ENCODE data around the gene RBM38. TPM values are rescaled to one million over a fixed set of nuclear protein-coding genes. Genes with fewer than 3 reads are reported as not detected.

RBM38 gene
- total and polyA plus RNA-seq, 2 donors from 2014 or later = 16.8 to 18.0 TPM

DNA sequence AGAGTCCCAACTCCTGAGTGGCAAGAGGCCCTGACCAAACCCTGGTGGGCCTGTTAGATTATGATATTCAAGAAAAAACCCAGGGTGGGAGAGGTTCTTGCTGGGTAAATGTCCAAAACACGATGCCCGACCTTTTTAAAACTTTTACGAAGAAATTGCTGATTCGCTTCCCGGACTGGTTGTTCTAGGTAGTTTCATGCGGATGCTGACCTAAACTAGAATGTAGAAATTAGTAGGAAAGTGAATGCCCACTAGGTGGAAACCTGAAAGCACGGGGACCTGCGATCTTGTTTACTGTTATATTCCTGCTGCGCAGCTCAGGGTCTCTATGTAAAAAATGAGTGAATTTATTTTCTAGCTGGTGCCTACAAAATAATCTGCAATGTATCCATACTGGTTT is 37.8 kb upstream of the RBM38 start:
- FAIRE-seq (no peak), DNase-seq (no peak)
- no peaks in the 10 kb centered on the region for H3K9me3 ChIP-seq (ENCODE audit: control insufficient read depth in 2 of 3, insufficient read depth in 1 of 3, low read length in 3 of 3)
- H3K27me3 ChIP-seq (ENCODE audit: control insufficient read depth, insufficient read depth, low read length) = no peaks in the 10 kb centered on the region
- H3K9ac ChIP-seq (ENCODE audit: low read length in 3 of 3) = no peak overlapping the region
- intact Hi-C loops (cut with DNase I) = no loop called here
- no peak overlapping the region for H3K27ac ChIP-seq (ENCODE audit: low read depth in 2 of 2, low read length in 2 of 2)
- H3K4me1 ChIP-seq (ENCODE audit: control insufficient read depth in 2 of 3, insufficient read depth in 2 of 3, low read depth in 1 of 3, low read length in 3 of 3) = peaks cover 0 to 7% (median 4%) of the 10 kb centered on the region in 3 donors
- no peak overlapping the region for H3K4me3 ChIP-seq (ENCODE audit: low read length in 3 of 3)
- TF ChIP-seq, protein P1, sequence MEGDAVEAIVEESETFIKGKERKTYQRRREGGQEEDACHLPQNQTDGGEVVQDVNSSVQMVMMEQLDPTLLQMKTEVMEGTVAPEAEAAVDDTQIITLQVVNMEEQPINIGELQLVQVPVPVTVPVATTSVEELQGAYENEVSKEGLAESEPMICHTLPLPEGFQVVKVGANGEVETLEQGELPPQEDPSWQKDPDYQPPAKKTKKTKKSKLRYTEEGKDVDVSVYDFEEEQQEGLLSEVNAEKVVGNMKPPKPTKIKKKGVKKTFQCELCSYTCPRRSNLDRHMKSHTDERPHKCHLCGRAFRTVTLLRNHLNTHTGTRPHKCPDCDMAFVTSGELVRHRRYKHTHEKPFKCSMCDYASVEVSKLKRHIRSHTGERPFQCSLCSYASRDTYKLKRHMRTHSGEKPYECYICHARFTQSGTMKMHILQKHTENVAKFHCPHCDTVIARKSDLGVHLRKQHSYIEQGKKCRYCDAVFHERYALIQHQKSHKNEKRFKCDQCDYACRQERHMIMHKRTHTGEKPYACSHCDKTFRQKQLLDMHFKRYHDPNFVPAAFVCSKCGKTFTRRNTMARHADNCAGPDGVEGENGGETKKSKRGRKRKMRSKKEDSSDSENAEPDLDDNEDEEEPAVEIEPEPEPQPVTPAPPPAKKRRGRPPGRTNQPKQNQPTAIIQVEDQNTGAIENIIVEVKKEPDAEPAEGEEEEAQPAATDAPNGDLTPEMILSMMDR (IDR thresholded peaks at IDR 0.05; ENCODE audit: borderline replicate concordance, extremely low read depth, insufficient read depth) = no peak
- peaks cover 8 to 22% (median 18%) of the 10 kb centered on the region in 3 donors for H3K36me3 ChIP-seq (ENCODE audit: control insufficient read depth in 2 of 3, insufficient read depth in 3 of 3, low read length in 3 of 3)

DNA sequence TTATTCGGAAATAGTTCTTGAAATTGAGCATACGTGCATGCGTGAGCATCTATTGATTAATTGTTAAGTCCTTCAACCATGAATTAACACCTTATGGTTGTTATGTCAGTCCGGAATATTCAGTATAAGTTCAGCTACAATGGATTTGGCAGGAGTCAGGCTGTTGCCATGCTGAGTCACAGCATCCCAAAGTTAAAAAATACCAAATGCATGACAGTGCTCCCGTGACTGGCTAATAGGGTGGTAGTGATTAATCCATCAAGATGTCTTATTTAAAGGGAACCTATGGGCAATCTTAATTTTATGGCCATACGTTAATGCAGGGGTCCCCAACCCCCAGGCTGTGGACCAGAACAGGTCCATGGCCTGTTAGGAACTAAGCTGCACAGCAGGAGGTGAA is 29.7 kb upstream of the RBM38 start:
- FAIRE-seq = no peak
- H3K27ac ChIP-seq (ENCODE audit: low read depth in 2 of 2, low read length in 2 of 2) = no peak overlapping the region
- no peak overlapping the region for H3K9ac ChIP-seq (ENCODE audit: low read length in 3 of 3)
- peaks cover 9 to 24% (median 17%) of the 10 kb centered on the region in 3 donors for H3K36me3 ChIP-seq (ENCODE audit: control insufficient read depth in 2 of 3, insufficient read depth in 3 of 3, low read length in 3 of 3)
- H3K4me1 ChIP-seq (ENCODE audit: control insufficient read depth in 2 of 3, insufficient read depth in 2 of 3, low read depth in 1 of 3, low read length in 3 of 3) = no peaks in the 10 kb centered on the region
- intact Hi-C loops (cut with DNase I) = no loop called here
- DNase-seq = no peak
- TF ChIP-seq, protein P1 (IDR thresholded peaks at IDR 0.05; ENCODE audit: borderline replicate concordance, extremely low read depth, insufficient read depth) = no peak
- H3K27me3 ChIP-seq (ENCODE audit: control insufficient read depth, insufficient read depth, low read length) = no peaks in the 10 kb centered on the region
- H3K4me3 ChIP-seq (ENCODE audit: low read length in 3 of 3) = no peak overlapping the region
- no peaks in the 10 kb centered on the region for H3K9me3 ChIP-seq (ENCODE audit: control insufficient read depth in 2 of 3, insufficient read depth in 1 of 3, low read length in 3 of 3)

DNA sequence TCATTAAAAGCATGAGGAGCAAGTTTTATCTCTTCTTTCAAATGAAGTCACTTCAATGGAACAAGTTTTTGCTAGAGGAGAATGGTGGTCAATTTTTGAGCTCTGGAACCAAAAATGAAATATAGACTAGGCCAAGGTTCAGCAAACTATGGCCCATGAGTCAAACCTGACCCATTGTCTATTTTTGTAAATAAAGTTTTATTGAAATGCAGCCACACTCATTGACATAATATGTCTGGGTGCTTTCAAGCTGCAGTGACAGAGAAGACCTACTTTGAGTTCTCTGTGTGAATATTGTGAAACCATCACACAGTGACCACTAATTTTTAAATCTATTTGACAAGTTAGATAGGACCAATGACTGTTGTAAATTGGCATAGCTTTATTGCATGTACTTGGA is 26.7 kb upstream of the RBM38 start:
- TF ChIP-seq, protein P1 (IDR thresholded peaks at IDR 0.05; ENCODE audit: borderline replicate concordance, extremely low read depth, insufficient read depth) = no peak
- Histone ChIP-seq H3K27me3 (ENCODE audit: control insufficient read depth, insufficient read depth, low read length) (no peaks in the 10 kb centered on the region), H3K36me3 (ENCODE audit: control insufficient read depth in 2 of 3, insufficient read depth in 3 of 3, low read length in 3 of 3) (peaks cover 15 to 42% (median 33%) of the 10 kb centered on the region in 3 donors), H3K9ac (ENCODE audit: low read length in 3 of 3) (no peak overlapping the region), H3K4me3 (ENCODE audit: low read length in 3 of 3) (no peak overlapping the region), H3K27ac (ENCODE audit: low read depth in 2 of 2, low read length in 2 of 2) (no peak overlapping the region), H3K4me1 (ENCODE audit: control insufficient read depth in 2 of 3, insufficient read depth in 2 of 3, low read depth in 1 of 3, low read length in 3 of 3) (no peaks in the 10 kb centered on the region), H3K9me3 (ENCODE audit: control insufficient read depth in 2 of 3, insufficient read depth in 1 of 3, low read length in 3 of 3) (no peaks in the 10 kb centered on the region)
- DNase-seq (no peak), FAIRE-seq (no peak)
- intact Hi-C loops (cut with DNase I) = no loop called here

DNA sequence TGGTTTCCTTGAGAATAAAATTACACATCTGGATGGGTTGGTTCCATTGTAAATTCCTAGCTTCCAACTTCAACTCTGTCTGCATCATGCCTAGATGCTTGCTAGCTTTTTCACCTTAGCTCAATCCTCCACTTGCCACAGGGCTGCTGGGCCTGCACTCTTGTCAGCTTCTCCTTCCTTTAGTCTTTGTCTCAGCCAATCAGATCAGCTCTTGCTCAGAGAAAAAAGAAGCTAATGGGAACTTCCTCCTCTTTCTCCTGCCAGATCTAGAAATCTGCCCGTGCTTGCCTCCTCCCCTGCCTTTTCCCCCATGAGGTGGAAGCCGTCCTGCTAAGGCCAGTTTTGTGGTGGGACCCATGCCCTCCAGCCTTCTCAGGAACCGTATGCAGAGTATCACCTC is 21.6 kb upstream of the RBM38 start:
- Histone ChIP-seq H3K9me3 (ENCODE audit: control insufficient read depth in 2 of 3, insufficient read depth in 1 of 3, low read length in 3 of 3) (no peaks in the 10 kb centered on the region), H3K4me1 (ENCODE audit: control insufficient read depth in 2 of 3, insufficient read depth in 2 of 3, low read depth in 1 of 3, low read length in 3 of 3) (no peaks in the 10 kb centered on the region), H3K9ac (ENCODE audit: low read length in 3 of 3) (no peak overlapping the region), H3K36me3 (ENCODE audit: control insufficient read depth in 2 of 3, insufficient read depth in 3 of 3, low read length in 3 of 3) (peaks cover 21 to 81% (median 62%) of the 10 kb centered on the region in 3 donors), H3K27ac (ENCODE audit: low read depth in 2 of 2, low read length in 2 of 2) (no peak overlapping the region), H3K27me3 (ENCODE audit: control insufficient read depth, insufficient read depth, low read length) (no peaks in the 10 kb centered on the region), H3K4me3 (ENCODE audit: low read length in 3 of 3) (no peak overlapping the region)
- DNase-seq = peak in 1 of 5 donors; percentile 22
- intact Hi-C loops (cut with DNase I) = no loop called here
- TF ChIP-seq, protein P1 (IDR thresholded peaks at IDR 0.05; ENCODE audit: borderline replicate concordance, extremely low read depth, insufficient read depth) = no peak
- FAIRE-seq = no peak

Measured in kidney (tissue), 14 donors.